ENCODE data around the gene TMEM263. TPM values are rescaled to one million over a fixed set of nuclear protein-coding genes. Genes with fewer than 3 reads are reported as not detected.

The TMEM263 gene
- total and polyA plus RNA-seq, 2 experiments from 2014 or later, result 7.1 to 10.4 TPM

GRCh38 chr12:106971065-106971464 lies 15.4 kb downstream of the TMEM263 start (continued):
- TF ChIP-seq ZNF462 (CRISPR knock-in tag; IDR thresholded peaks at IDR 0.05) (no peak), CTCF (conservative IDR thresholded peaks at IDR 0.05; ENCODE audit: low read depth in 2 of 2) (no peak), JUNB (IDR thresholded peaks at IDR 0.05; ENCODE audit: unreplicated experiment) (no peak), EZH2 (IDR thresholded peaks at IDR 0.05; ENCODE audit: low read depth, unreplicated experiment) (no peak), ZNF114 (CRISPR knock-in tag; IDR thresholded peaks at IDR 0.05) (no peak), CREB1 (CRISPR knock-in tag; IDR thresholded peaks at IDR 0.05; ENCODE audit: low read depth) (no peak)

GRCh38 chr12:106973545-106973944 lies 17.8 kb downstream of the TMEM263 start:
- Histone ChIP-seq H3K4me1 (ENCODE audit: insufficient read depth) (no peaks in the 10 kb centered on the region), H3K27ac (ENCODE audit: low read depth) (no peak overlapping the region), H3K9me2 (ENCODE audit: insufficient read depth) (0 out of 2 replicates have a peak, but pooled peaks cover 3% of the 10 kb centered on the region), H3K27me3 (ENCODE audit: insufficient read depth) (no peaks in the 10 kb centered on the region), H3K36me3 (ENCODE audit: insufficient read depth) (no peaks in the 10 kb centered on the region), H3K4me3 (no peak overlapping the region), H4K20me1 (replicated peaks; ENCODE audit: insufficient read depth) (peaks cover 4% of the 10 kb centered on the region; the same call in 1 of the 2 replicates), H3F3A (replicated peaks; ENCODE audit: low read depth) (no peaks in the 10 kb centered on the region), H3K4me2 (no peak overlapping the region), H3K79me2 (replicated peaks; ENCODE audit: insufficient read depth) (no peaks in the 10 kb centered on the region), H2AFZ (no peak overlapping the region)
- no peak overlapping the region for H3K4me3 Mint-ChIP-seq
- H3K9me3 Mint-ChIP-seq, result no peaks in the 10 kb centered on the region
- DNase-seq (ENCODE audit: low spot score) (no peak), ATAC-seq (no peak)
- no peaks in the 10 kb centered on the region for H3K27me3 Mint-ChIP-seq (ENCODE audit: insufficient read depth, low read depth, poor library complexity)
- no peaks in the 10 kb centered on the region for H3K4me1 Mint-ChIP-seq
- H3K36me3 Mint-ChIP-seq (ENCODE audit: low read depth), result peaks cover 3% of the 10 kb centered on the region; the same call in 1 of the 3 replicates
- H3K27ac Mint-ChIP-seq, result no peak overlapping the region
- TF ChIP-seq ZNF114 (CRISPR knock-in tag; IDR thresholded peaks at IDR 0.05), result no peak
- TF ChIP-seq ZNF331 (CRISPR knock-in tag; IDR thresholded peaks at IDR 0.05; ENCODE audit: low read depth), result no peak
- no peak for TF ChIP-seq ZNF462 (CRISPR knock-in tag; IDR thresholded peaks at IDR 0.05)

All from GM23338 (cell line).